WTC11 (cell line): ENCODE results near the gene C11orf87. TPM values are rescaled to one million over a fixed set of nuclear protein-coding genes. Genes with fewer than 3 reads are reported as not detected.

Experiments
- ATAC-seq: fragments of 200-7000 bp; cut with Tn5 transposase; 2 replicates; pipeline ENCODE4 v1.10.0; 2021; ENCODE audit warnings: mild to moderate bottlenecking, moderate library complexity
- CTCF ChIA-PET: fragments of 300-600 bp; sonication (Branson Sonifier 250); formaldehyde crosslinking; loops from one replicate; lab custom pipeline; 2021; ENCODE audit warnings: antibody characterized with exemption; lab: Charles Lee
- POLR2A ChIA-PET: fragments of 350-600 bp; sonication (Branson Sonifier 250); formaldehyde crosslinking; loops from one replicate; lab custom pipeline; 2021; ENCODE audit warnings: antibody characterized with exemption; lab: Charles Lee
- DNase-seq: peaks from one replicate; pipeline ENCODE4 v3.0.0; 2021; ENCODE audit warnings: low spot score
- H3K27ac Mint-ChIP-seq: 2 replicates; pipeline ENCODE4 v1.8.0; 2021; ENCODE audit warnings: mixed read lengths
- H3K27me3 Mint-ChIP-seq: 2 replicates; pipeline ENCODE4 v1.8.0; 2021; ENCODE audit warnings: low read depth, mild to moderate bottlenecking, moderate library complexity, mixed read lengths
- H3K36me3 Mint-ChIP-seq: 2 replicates; pipeline ENCODE4 v1.8.0; 2021; ENCODE audit warnings: mixed read lengths
- H3K4me1 Mint-ChIP-seq: 2 replicates; pipeline ENCODE4 v1.8.0; 2022; ENCODE audit warnings: mixed read lengths
- H3K4me3 Mint-ChIP-seq: 2 replicates; pipeline ENCODE4 v1.8.0; 2021; ENCODE audit warnings: mild to moderate bottlenecking, moderate library complexity, mixed read lengths
- H3K9me3 Mint-ChIP-seq: 2 replicates; pipeline ENCODE4 v1.8.0; 2021; ENCODE audit warnings: mixed read lengths
- AFF4 ChIP-seq: sonication (generic); formaldehyde crosslinking; IDR thresholded peaks from 2 replicates; pipeline ENCODE4 v1.8.1; 2023; ENCODE audit warnings: mild to moderate bottlenecking, missing genetic modification reagents, borderline replicate concordance
- ATF1 ChIP-seq: sonication (generic); formaldehyde crosslinking; IDR thresholded peaks from 2 replicates; pipeline ENCODE4 v1.8.1; 2023; ENCODE audit warnings: mild to moderate bottlenecking, moderate library complexity, missing genetic modification reagents
- EMX1 ChIP-seq: fragments of 250-450 bp; sonication (Bioruptor Pico); IDR thresholded peaks from 2 replicates; pipeline ENCODE4 v1.8.0; 2021; ENCODE audit warnings: mild to moderate bottlenecking
- GABPB1 ChIP-seq: sonication (generic); formaldehyde crosslinking; IDR thresholded peaks from 2 replicates; pipeline ENCODE4 v1.8.1; 2023; ENCODE audit warnings: mild to moderate bottlenecking, missing genetic modification reagents
- HMGA2 ChIP-seq: fragments of 250-450 bp; sonication (Bioruptor Pico); IDR thresholded peaks from 2 replicates; pipeline ENCODE4 v1.4.0; 2021; ENCODE audit warnings: mild to moderate bottlenecking, moderate library complexity
- IRF1 ChIP-seq: sonication (generic); formaldehyde crosslinking; IDR thresholded peaks from 2 replicates; pipeline ENCODE4 v1.8.0; 2023; ENCODE audit warnings: missing genetic modification reagents
- IRF2 ChIP-seq: sonication (generic); formaldehyde crosslinking; IDR thresholded peaks from 2 replicates; pipeline ENCODE4 v1.8.0; 2022; ENCODE audit warnings: low read depth, missing genetic modification reagents, borderline replicate concordance
- KAT7 ChIP-seq: sonication (generic); formaldehyde crosslinking; IDR thresholded peaks from 2 replicates; pipeline ENCODE4 v1.8.1; 2023; ENCODE audit warnings: missing genetic modification reagents, mild to moderate bottlenecking, borderline replicate concordance
- NFYB ChIP-seq: sonication (generic); formaldehyde crosslinking; conservative IDR thresholded peaks from 2 replicates; pipeline ENCODE4 v1.8.0; 2022; ENCODE audit warnings: low read depth, missing genetic modification reagents
- NR1H2 ChIP-seq: sonication (generic); formaldehyde crosslinking; IDR thresholded peaks from 2 replicates; pipeline ENCODE4 v1.9.0; 2021; ENCODE audit warnings: mild to moderate bottlenecking, moderate library complexity, missing genetic modification reagents
- NR3C1 ChIP-seq: sonication (generic); formaldehyde crosslinking; conservative IDR thresholded peaks from 2 replicates; pipeline ENCODE4 v1.8.1; 2023; ENCODE audit warnings: low read depth, mild to moderate bottlenecking, missing genetic modification reagents
- OVOL2 ChIP-seq: fragments of 250-450 bp; sonication (Bioruptor Pico); IDR thresholded peaks from 2 replicates; pipeline ENCODE4 v1.9.0; 2021; ENCODE audit warnings: mild to moderate bottlenecking, borderline replicate concordance
- SMAD3 ChIP-seq: sonication (generic); formaldehyde crosslinking; IDR thresholded peaks from 2 replicates; pipeline ENCODE4 v1.8.0; 2022; ENCODE audit warnings: missing genetic modification reagents, mild to moderate bottlenecking, borderline replicate concordance
- SMAD4 ChIP-seq: sonication (generic); formaldehyde crosslinking; IDR thresholded peaks from 2 replicates; pipeline ENCODE4 v1.8.0; 2022; ENCODE audit warnings: mild to moderate bottlenecking, missing genetic modification reagents
- ZNF121 ChIP-seq: sonication (generic); formaldehyde crosslinking; IDR thresholded peaks from 2 replicates; pipeline ENCODE4 v1.8.0; 2023; ENCODE audit warnings: missing genetic modification reagents
- ZNF219 ChIP-seq: sonication (generic); formaldehyde crosslinking; IDR thresholded peaks from 2 replicates; pipeline ENCODE4 v1.8.0; 2023; ENCODE audit warnings: missing genetic modification reagents, mild to moderate bottlenecking, borderline replicate concordance
- total RNA-seq: library from RNA; stranded (reverse); gene quantifications from 3 replicates; pipeline ENCODE4 v1.2.3, GENCODE V29; 2021
- TF ChIP-seq, protein P1 (sequence below): sonication (generic); formaldehyde crosslinking; IDR thresholded peaks from 2 replicates; pipeline ENCODE4 v1.8.1; 2022; ENCODE audit warnings: low read depth, missing genetic modification reagents, borderline replicate concordance
- TF ChIP-seq, protein P2 (sequence below): sonication (generic); formaldehyde crosslinking; IDR thresholded peaks from 2 replicates; pipeline ENCODE4 v1.8.1; 2023; ENCODE audit warnings: mild to moderate bottlenecking, missing genetic modification reagents, moderate library complexity
- TF ChIP-seq, protein P3 (sequence below): sonication (generic); formaldehyde crosslinking; IDR thresholded peaks from 2 replicates; pipeline ENCODE4 v1.8.0; 2022; ENCODE audit warnings: missing genetic modification reagents

Gene C11orf87
- total RNA-seq, 1 experiment from 2014 or later: 0.20 TPM

GRCh38 chr11:109390752-109391151 lies 31.2 kb upstream of the C11orf87 start (continued):
- TF ChIP-seq NR1H2 (CRISPR knock-in tag) (no peak), KAT7 (no peak)

- Mint-ChIP-seq H3K4me3 (no peak overlapping the region), H3K27me3 (no peaks in the 10 kb centered on the region), H3K9me3 (no peaks in the 10 kb centered on the region; the same call in 1 of the 2 replicates), H3K4me1 (no peaks in the 10 kb centered on the region), H3K36me3 (no peaks in the 10 kb centered on the region), H3K27ac (no peak overlapping the region)
- ChIA-PET CTCF (no interaction called here), POLR2A (no interaction called here)
- DNase-seq: no peak
- TF ChIP-seq OVOL2 (CRISPR knock-in tag) (no peak), NR3C1 (no peak), ATF1 (CRISPR knock-in tag) (no peak), EMX1 (CRISPR knock-in tag) (no peak), NFYB (no peak), SMAD4 (CRISPR knock-in tag) (no peak), ZNF219 (CRISPR knock-in tag) (no peak), SMAD3 (CRISPR knock-in tag) (no peak), GABPB1 (CRISPR knock-in tag) (no peak), IRF2 (no peak), IRF1 (CRISPR knock-in tag) (no peak), AFF4 (CRISPR knock-in tag) (no peak), HMGA2 (no peak), ZNF121 (no peak)
- TF ChIP-seq, protein P1, sequence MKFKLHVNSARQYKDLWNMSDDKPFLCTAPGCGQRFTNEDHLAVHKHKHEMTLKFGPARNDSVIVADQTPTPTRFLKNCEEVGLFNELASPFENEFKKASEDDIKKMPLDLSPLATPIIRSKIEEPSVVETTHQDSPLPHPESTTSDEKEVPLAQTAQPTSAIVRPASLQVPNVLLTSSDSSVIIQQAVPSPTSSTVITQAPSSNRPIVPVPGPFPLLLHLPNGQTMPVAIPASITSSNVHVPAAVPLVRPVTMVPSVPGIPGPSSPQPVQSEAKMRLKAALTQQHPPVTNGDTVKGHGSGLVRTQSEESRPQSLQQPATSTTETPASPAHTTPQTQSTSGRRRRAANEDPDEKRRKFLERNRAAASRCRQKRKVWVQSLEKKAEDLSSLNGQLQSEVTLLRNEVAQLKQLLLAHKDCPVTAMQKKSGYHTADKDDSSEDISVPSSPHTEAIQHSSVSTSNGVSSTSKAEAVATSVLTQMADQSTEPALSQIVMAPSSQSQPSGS (CRISPR knock-in tag): no peak
- TF ChIP-seq, protein P2, sequence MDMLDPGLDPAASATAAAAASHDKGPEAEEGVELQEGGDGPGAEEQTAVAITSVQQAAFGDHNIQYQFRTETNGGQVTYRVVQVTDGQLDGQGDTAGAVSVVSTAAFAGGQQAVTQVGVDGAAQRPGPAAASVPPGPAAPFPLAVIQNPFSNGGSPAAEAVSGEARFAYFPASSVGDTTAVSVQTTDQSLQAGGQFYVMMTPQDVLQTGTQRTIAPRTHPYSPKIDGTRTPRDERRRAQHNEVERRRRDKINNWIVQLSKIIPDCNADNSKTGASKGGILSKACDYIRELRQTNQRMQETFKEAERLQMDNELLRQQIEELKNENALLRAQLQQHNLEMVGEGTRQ (CRISPR knock-in tag): no peak
- TF ChIP-seq, protein P3, sequence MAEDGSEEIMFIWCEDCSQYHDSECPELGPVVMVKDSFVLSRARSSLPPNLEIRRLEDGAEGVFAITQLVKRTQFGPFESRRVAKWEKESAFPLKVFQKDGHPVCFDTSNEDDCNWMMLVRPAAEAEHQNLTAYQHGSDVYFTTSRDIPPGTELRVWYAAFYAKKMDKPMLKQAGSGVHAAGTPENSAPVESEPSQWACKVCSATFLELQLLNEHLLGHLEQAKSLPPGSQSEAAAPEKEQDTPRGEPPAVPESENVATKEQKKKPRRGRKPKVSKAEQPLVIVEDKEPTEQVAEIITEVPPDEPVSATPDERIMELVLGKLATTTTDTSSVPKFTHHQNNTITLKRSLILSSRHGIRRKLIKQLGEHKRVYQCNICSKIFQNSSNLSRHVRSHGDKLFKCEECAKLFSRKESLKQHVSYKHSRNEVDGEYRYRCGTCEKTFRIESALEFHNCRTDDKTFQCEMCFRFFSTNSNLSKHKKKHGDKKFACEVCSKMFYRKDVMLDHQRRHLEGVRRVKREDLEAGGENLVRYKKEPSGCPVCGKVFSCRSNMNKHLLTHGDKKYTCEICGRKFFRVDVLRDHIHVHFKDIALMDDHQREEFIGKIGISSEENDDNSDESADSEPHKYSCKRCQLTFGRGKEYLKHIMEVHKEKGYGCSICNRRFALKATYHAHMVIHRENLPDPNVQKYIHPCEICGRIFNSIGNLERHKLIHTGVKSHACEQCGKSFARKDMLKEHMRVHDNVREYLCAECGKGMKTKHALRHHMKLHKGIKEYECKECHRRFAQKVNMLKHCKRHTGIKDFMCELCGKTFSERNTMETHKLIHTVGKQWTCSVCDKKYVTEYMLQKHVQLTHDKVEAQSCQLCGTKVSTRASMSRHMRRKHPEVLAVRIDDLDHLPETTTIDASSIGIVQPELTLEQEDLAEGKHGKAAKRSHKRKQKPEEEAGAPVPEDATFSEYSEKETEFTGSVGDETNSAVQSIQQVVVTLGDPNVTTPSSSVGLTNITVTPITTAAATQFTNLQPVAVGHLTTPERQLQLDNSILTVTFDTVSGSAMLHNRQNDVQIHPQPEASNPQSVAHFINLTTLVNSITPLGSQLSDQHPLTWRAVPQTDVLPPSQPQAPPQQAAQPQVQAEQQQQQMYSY (CRISPR knock-in tag): no peak
- ATAC-seq: no peak
Measured at GRCh38 chr11:109401545-109401944, 20.4 kb upstream of the C11orf87 start.
